Measurements from ENCODE around the gene PDC. TPM values are rescaled to one million over a fixed set of nuclear protein-coding genes. Genes with fewer than 3 reads are reported as not detected.

The PDC gene
- total RNA-seq, 2 donors from 2014 or later: not detected

DNA sequence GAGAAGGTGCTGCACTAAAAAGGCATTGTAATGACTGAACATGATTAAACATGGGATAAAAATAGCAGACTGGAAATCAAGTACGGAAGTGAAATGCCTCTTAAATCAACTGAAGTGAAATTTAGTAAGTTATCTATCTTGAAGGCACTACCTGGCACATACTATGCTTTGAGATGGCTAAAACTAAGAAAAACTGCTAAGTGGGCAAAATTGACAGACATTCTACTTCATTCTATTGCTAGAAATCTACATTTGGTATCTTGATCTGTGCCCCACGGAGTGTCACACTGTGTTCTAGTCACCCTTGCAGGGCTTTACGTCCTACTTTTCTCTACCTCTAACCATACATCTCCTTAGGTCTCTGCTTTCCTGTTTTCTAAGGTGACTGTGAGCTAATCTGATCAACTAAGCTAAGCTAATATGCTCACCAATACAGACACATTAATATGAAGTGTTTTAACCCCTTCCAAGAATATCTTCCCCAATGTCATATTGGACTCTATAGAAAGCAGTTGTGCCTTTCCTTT, 4.1 kb downstream of the PDC start:
- no peaks in the 10 kb centered on the region for H3K36me3 Mint-ChIP-seq (ENCODE audit: low read depth)
- Histone ChIP-seq H3K27me3 (ENCODE audit: control insufficient read depth, insufficient read depth, low read length, poor library complexity, severe bottlenecking) (no peaks in the 10 kb centered on the region), H3K36me3 (ENCODE audit: control insufficient read depth, insufficient read depth, low read length) (no peaks in the 10 kb centered on the region), H3K4me3 (ENCODE audit: low read length) (no peak overlapping the region), H3K9ac (ENCODE audit: extremely low read depth, low read length, poor library complexity, severe bottlenecking) (no peak overlapping the region), H3K9me3 (ENCODE audit: control insufficient read depth, low read length) (no peaks in the 10 kb centered on the region), H3K27ac (ENCODE audit: low read depth, low read length) (no peak overlapping the region), H3K4me1 (ENCODE audit: control insufficient read depth, insufficient read depth, low read length) (no peaks in the 10 kb centered on the region)
- no peaks in the 10 kb centered on the region for H3K4me1 Mint-ChIP-seq
- H3K4me3 Mint-ChIP-seq: no peak overlapping the region
- no peak for DNase-seq
- H3K27me3 Mint-ChIP-seq (ENCODE audit: insufficient read depth): no peaks in the 10 kb centered on the region
- 91 to 93% methylated on average over 3 of the region's 3 CpGs for WGBS, 2 experiments (ENCODE audit: insufficient coverage in 1 of 2, insufficient read length in 1 of 2)
- no peaks in the 10 kb centered on the region for H3K9me3 Mint-ChIP-seq
- TF ChIP-seq, protein P1, sequence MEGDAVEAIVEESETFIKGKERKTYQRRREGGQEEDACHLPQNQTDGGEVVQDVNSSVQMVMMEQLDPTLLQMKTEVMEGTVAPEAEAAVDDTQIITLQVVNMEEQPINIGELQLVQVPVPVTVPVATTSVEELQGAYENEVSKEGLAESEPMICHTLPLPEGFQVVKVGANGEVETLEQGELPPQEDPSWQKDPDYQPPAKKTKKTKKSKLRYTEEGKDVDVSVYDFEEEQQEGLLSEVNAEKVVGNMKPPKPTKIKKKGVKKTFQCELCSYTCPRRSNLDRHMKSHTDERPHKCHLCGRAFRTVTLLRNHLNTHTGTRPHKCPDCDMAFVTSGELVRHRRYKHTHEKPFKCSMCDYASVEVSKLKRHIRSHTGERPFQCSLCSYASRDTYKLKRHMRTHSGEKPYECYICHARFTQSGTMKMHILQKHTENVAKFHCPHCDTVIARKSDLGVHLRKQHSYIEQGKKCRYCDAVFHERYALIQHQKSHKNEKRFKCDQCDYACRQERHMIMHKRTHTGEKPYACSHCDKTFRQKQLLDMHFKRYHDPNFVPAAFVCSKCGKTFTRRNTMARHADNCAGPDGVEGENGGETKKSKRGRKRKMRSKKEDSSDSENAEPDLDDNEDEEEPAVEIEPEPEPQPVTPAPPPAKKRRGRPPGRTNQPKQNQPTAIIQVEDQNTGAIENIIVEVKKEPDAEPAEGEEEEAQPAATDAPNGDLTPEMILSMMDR (conservative IDR thresholded peaks at IDR 0.05): no peak
- no peak overlapping the region for H3K27ac Mint-ChIP-seq

DNA sequence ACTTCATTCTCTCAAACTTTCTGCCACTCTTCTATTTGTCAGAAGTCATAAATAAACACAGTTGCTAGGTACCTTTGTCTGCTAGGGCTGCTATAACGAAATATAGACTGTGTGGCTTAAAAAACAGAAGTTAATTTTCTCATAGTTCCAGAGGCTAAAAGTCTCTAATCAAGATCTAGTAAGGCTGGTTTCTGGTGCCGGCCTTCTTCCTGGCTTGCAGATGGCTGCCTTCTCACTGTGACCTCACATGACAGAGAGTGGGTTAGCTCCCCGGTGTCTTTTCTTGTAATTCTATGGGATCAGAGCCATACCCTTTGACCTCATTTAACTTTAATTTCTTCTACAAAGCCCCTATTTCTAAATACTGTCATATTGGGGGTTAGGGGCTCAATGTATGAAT, 5.9 kb downstream of the PDC start:
- no peaks in the 10 kb centered on the region for H3K27me3 ChIP-seq (ENCODE audit: control insufficient read depth, insufficient read depth, low read length, poor library complexity, severe bottlenecking)
- H3K4me1 ChIP-seq (ENCODE audit: control insufficient read depth, insufficient read depth, low read length): no peaks in the 10 kb centered on the region
- H3K27ac Mint-ChIP-seq: no peak overlapping the region
- WGBS, 2 experiments (ENCODE audit: insufficient coverage in 1 of 2, insufficient read length in 1 of 2): 92 to 94% methylated on average over 2 to 3 of the region's 3 CpGs
- TF ChIP-seq, protein P1 (conservative IDR thresholded peaks at IDR 0.05): no peak
- no peak overlapping the region for H3K27ac ChIP-seq (ENCODE audit: low read depth, low read length)
- no peak overlapping the region for H3K9ac ChIP-seq (ENCODE audit: extremely low read depth, low read length, poor library complexity, severe bottlenecking)
- no peaks in the 10 kb centered on the region for H3K36me3 Mint-ChIP-seq (ENCODE audit: low read depth)
- H3K9me3 ChIP-seq (ENCODE audit: control insufficient read depth, low read length): no peaks in the 10 kb centered on the region
- no peak for DNase-seq
- H3K4me3 ChIP-seq (ENCODE audit: low read length): no peak overlapping the region
- no peaks in the 10 kb centered on the region for H3K27me3 Mint-ChIP-seq (ENCODE audit: insufficient read depth)
- H3K4me1 Mint-ChIP-seq: no peaks in the 10 kb centered on the region
- no peak overlapping the region for H3K4me3 Mint-ChIP-seq
- no peaks in the 10 kb centered on the region for H3K36me3 ChIP-seq (ENCODE audit: control insufficient read depth, insufficient read depth, low read length)
- H3K9me3 Mint-ChIP-seq: no peaks in the 10 kb centered on the region

DNA sequence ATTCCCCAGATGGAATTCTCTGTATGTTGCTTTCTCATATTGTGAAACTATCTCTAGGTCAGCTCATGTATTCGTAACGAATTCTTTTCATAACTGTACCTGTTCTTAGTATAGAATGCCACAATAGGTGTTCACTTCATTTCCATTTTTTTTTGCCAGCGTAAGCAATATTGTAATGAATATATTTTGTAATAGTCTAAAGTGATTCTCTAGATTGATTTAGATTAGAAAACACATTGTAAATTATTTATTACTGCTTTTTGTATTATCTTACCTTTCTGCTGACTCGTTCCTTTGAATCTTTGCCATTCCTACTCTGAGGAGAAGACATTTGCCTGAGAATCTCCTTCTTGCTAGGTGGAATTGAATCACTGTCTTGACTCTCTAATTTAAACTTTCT, 14.8 kb downstream of the PDC start:
- Mint-ChIP-seq H3K27me3 (ENCODE audit: insufficient read depth) (no peaks in the 10 kb centered on the region), H3K27ac (no peak overlapping the region), H3K9me3 (no peaks in the 10 kb centered on the region), H3K4me1 (no peaks in the 10 kb centered on the region), H3K4me3 (no peak overlapping the region), H3K36me3 (ENCODE audit: low read depth) (no peaks in the 10 kb centered on the region)
- Histone ChIP-seq H3K27ac (ENCODE audit: low read depth, low read length) (no peak overlapping the region), H3K27me3 (ENCODE audit: control insufficient read depth, insufficient read depth, low read length, poor library complexity, severe bottlenecking) (no peaks in the 10 kb centered on the region), H3K36me3 (ENCODE audit: control insufficient read depth, insufficient read depth, low read length) (no peaks in the 10 kb centered on the region), H3K4me3 (ENCODE audit: low read length) (no peak overlapping the region), H3K9me3 (ENCODE audit: control insufficient read depth, low read length) (no peaks in the 10 kb centered on the region), H3K4me1 (ENCODE audit: control insufficient read depth, insufficient read depth, low read length) (no peaks in the 10 kb centered on the region), H3K9ac (ENCODE audit: extremely low read depth, low read length, poor library complexity, severe bottlenecking) (no peak overlapping the region)
- TF ChIP-seq, protein P1 (conservative IDR thresholded peaks at IDR 0.05): no peak
- 80 to 95% methylated on average over 1 to 3 of the region's 4 CpGs for WGBS, 2 experiments (ENCODE audit: insufficient coverage in 1 of 2, insufficient read length in 1 of 2)
- no peak for DNase-seq
